ENCODE measurements around the gene MSI2. TPM values are rescaled to one million over a fixed set of nuclear protein-coding genes. Genes with fewer than 3 reads are reported as not detected.

MSI2 gene
- total RNA-seq, 2 experiments from 2014 or later = 87.6 to 96.0 TPM

DNA sequence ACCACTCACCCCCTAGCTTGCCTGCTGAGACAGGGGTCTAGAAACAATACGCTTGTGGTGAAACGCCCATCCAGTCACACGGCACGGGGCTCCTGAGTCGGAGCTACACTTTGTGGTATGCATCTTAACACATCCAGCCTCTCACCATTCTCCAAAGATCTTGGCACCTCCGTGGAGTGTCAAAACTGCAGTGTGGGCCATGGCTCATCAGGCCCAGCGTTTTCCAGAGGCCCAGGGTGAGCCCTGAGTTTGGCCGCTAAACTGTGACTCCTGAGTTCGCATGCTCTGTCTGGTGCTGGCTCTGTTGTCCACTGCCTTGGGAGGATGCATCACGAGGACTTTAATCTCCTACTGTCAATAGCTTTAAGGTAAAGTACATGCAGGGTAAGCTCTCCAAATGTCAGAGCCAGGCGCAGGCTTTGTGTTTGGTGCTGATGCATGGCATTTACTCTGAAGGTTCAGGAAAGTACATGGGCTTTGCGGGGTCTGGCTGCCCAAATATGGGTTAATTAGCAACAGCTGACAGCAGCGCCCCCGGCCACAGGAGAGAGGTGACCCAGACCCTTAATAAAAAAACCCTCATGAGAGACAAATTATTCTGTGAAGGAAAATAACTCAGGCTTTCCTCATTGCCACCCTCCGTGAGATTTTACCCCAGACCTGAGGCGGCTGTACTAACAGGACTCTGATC, 370.3 kb downstream of the MSI2 start:
- H3K9me3 Mint-ChIP-seq = no peaks in the 10 kb centered on the region
- H3K4me3 Mint-ChIP-seq = no peak overlapping the region
- no peak overlapping the region for H3K27ac Mint-ChIP-seq
- peaks cover 11% of the 10 kb centered on the region for H3K4me1 Mint-ChIP-seq
- peaks cover 13% of the 10 kb centered on the region for H3K36me3 Mint-ChIP-seq (ENCODE audit: low read depth)
- POLR2A ChIA-PET = no interaction called here
- CTCF ChIA-PET = interaction anchor here (1.3 to 2.6 kb wide), 3 partner anchors 9 to 383 kb away, joined by 4 to 7 read pairs (median 4); no protein-coding TSS in a partner anchor
- no peak for DNase-seq
- H3K27me3 Mint-ChIP-seq = no peaks in the 10 kb centered on the region

DNA sequence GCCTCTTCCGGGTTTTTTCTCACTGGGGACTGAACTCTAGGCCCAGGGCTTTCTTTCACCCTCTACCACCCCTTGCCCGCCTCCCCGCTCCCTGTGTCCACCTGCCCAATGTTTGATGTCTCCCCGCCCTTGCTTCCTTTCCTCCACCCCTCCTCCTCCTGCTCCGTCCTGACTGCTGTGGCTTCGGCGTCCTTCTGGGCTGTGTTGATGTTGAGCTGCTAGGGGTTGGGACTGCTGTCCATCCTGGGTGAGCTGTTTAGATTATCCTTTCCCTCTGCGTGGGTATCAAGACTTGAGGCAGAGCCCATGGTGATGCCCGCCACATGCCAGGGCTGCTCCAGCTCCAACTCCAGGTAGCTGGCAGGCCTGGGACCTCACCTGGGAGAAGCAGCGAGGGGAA, 371.3 kb downstream of the MSI2 start:
- no peak for DNase-seq
- Mint-ChIP-seq H3K4me3 (no peak overlapping the region), H3K27me3 (no peaks in the 10 kb centered on the region), H3K9me3 (no peaks in the 10 kb centered on the region), H3K36me3 (ENCODE audit: low read depth) (peaks cover 18% of the 10 kb centered on the region), H3K4me1 (peaks cover 11% of the 10 kb centered on the region), H3K27ac (no peak overlapping the region)
- CTCF ChIA-PET = interaction anchor here (1.2 to 1.6 kb wide), 2 partner anchors 9 to 384 kb away, joined by 3 to 4 read pairs; no protein-coding TSS in a partner anchor
- POLR2A ChIA-PET = no interaction called here

DNA sequence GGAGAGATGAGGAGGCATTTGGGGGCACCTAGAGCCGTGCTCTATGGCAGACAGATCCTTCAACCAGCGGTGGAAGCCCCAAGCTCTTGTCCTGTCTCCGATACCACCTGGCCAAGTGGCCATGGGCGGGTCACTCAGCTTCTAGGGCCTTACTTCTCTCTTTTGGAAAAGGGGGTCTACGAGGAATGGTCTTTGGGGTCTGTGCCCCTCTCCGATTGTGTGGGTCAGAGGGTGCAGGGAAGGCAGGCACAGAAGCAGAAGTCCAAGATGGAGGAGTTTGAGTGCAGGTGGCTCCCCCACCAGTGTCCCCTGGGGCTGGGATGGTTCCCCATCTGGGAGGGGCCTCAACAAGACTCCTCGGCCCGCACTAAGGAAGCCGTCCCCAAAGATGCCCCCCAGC, 372.1 kb downstream of the MSI2 start:
- CTCF ChIA-PET = interaction anchor here (0.6 to 1.2 kb wide), 3 partner anchors 9 to 991 kb away, joined by 3 read pairs; no protein-coding TSS in a partner anchor

DNA sequence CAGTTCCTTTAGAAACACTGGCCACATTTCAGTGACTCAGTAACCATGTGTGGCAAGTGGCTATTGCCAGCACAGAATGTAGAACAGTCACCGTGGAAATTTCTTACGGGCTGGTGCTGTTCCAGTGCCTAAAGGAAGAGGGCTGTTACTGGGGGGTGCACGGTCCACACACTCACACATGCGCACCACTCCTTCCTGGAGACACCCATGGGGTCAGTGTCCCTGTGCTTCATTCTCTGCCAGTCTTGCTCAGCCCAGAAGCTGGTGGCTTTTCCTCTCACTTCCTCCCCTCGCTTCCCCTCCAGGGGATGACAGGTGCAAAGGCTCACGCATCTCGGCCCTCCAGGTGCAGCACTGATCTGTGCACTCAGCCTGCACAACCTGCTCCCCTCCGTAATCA, 373.1 kb downstream of the MSI2 start:
- no peak overlapping the region for H3K27ac Mint-ChIP-seq
- H3K36me3 Mint-ChIP-seq (ENCODE audit: low read depth) = peaks cover 30% of the 10 kb centered on the region
- H3K4me1 Mint-ChIP-seq = peaks cover 2% of the 10 kb centered on the region
- DNase-seq = no peak
- CTCF ChIA-PET = interaction anchor here (0.9 kb wide), 1 partner anchor 14 kb away, joined by 4 read pairs; no protein-coding TSS in a partner anchor
- no peaks in the 10 kb centered on the region for H3K9me3 Mint-ChIP-seq
- POLR2A ChIA-PET = no interaction called here
- H3K4me3 Mint-ChIP-seq = no peak overlapping the region
- H3K27me3 Mint-ChIP-seq = no peaks in the 10 kb centered on the region

More for the DNA sequence above, 372.1 kb downstream of the MSI2 start:
- POLR2A ChIA-PET = no interaction called here
- H3K4me1 Mint-ChIP-seq = peaks cover 7% of the 10 kb centered on the region
- H3K36me3 Mint-ChIP-seq (ENCODE audit: low read depth) = peaks cover 22% of the 10 kb centered on the region
- H3K27ac Mint-ChIP-seq = no peak overlapping the region
- no peaks in the 10 kb centered on the region for H3K27me3 Mint-ChIP-seq
- no peak overlapping the region for H3K4me3 Mint-ChIP-seq
- no peak for DNase-seq
- no peaks in the 10 kb centered on the region for H3K9me3 Mint-ChIP-seq

DNA sequence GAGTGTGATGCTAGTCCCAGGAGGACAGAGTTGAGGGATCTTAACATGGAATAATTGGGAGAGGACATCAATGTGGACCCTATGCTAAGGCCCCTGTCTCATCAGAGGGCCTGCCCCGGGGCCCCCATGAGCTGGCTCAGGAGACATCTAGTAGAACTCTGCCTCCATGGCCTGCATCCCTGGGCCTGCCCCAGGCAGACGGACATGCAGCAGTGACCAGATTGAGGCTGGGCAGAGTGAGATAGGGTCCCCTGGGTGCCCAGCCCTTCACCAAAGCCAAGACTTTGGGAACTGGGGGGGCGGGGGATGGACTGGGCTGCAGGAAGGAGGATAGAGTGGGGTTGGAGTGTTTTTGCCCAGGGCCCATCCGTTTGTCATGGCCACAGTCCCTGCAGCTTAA, 373.6 kb downstream of the MSI2 start:
- Mint-ChIP-seq H3K4me1 (no peaks in the 10 kb centered on the region), H3K36me3 (ENCODE audit: low read depth) (peaks cover 32% of the 10 kb centered on the region), H3K9me3 (no peaks in the 10 kb centered on the region), H3K27ac (no peak overlapping the region), H3K4me3 (no peak overlapping the region), H3K27me3 (no peaks in the 10 kb centered on the region)
- POLR2A ChIA-PET = no interaction called here
- no peak for DNase-seq
- CTCF ChIA-PET = interaction anchor here (0.9 kb wide), 1 partner anchor 14 kb away, joined by 4 read pairs; no protein-coding TSS in a partner anchor

DNA sequence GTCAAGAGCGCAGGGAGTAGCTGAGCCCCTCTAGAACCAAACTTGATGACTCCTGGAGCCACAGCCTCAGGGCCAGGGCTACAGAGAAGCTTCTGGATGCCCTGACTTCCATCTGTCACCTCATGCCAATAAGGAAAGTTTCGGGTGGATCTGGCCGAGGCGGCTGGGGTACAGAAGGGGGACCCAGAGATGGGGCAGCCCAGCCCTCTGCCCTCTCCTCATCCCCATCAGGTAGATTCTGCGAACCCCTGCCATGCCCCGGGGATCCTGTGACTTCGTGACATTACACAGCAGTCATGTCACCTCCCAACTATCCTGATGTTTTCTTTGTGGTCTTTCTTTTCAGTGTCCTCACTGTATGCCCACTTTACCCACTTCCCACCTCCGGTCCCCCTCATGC, 374.4 kb downstream of the MSI2 start:
- Mint-ChIP-seq H3K4me1 (no peaks in the 10 kb centered on the region), H3K36me3 (ENCODE audit: low read depth) (peaks cover 32% of the 10 kb centered on the region), H3K27me3 (no peaks in the 10 kb centered on the region), H3K4me3 (no peak overlapping the region), H3K27ac (no peak overlapping the region), H3K9me3 (no peaks in the 10 kb centered on the region)
- POLR2A ChIA-PET = no interaction called here
- no peak for DNase-seq
- CTCF ChIA-PET = interaction anchor here (1.6 kb wide), 1 partner anchor 41 kb away, joined by 4 read pairs; no protein-coding TSS in a partner anchor

DNA sequence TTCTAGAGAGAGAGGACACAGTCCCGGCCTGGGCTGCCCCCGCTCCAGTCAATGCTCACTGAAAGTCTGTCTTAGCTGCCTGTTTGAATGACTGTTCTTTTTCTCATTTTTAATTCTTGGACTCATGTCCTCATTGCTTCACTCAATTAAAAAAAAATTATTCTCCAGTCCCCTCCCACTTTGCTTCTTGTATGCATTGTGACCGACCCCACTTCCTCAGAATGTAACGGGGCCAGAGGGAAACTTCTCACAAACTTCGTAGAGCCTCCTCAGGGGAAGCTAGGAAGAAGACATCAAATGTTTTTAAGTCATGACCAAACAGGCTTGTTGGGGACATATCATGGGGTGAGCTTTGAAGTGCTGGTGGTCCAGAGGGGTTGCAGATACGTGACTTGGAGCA, 375.5 kb downstream of the MSI2 start:
- DNase-seq = no peak
- Mint-ChIP-seq H3K27me3 (no peaks in the 10 kb centered on the region), H3K9me3 (no peaks in the 10 kb centered on the region), H3K36me3 (ENCODE audit: low read depth) (peaks cover 32% of the 10 kb centered on the region), H3K4me3 (no peak overlapping the region), H3K4me1 (no peaks in the 10 kb centered on the region), H3K27ac (no peak overlapping the region)
- POLR2A ChIA-PET = no interaction called here
- CTCF ChIA-PET = interaction anchor here (1.0 to 1.6 kb wide), 4 partner anchors 11 to 40 kb away, joined by 3 to 4 read pairs (median 4); no protein-coding TSS in a partner anchor

DNA sequence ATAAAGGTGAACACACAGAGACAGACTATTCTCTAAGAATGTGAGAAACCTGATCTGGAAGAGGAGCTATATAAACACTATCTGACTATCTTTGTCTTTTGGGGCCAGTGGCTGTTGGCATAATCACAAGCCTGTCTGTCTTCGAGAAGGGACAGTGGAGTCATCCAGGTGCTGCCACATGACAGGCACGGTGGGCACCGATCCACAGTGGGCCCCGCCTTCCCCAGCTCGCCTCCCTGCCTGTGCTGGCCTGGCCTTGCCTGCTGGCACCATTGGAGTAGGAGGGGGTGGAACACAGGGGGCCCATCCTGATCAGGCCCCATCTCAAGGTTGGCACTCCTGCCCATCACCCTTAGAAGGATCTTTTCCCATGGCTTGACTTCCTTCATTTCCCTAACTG, 376.0 kb downstream of the MSI2 start:
- Mint-ChIP-seq H3K9me3 (no peaks in the 10 kb centered on the region), H3K4me3 (no peak overlapping the region), H3K27ac (no peak overlapping the region), H3K36me3 (ENCODE audit: low read depth) (peaks cover 32% of the 10 kb centered on the region), H3K27me3 (no peaks in the 10 kb centered on the region), H3K4me1 (no peaks in the 10 kb centered on the region)
- no peak for DNase-seq
- ChIA-PET CTCF (interaction anchor here (1.0 to 1.2 kb wide), 3 partner anchors 10 to 28 kb away, joined by 3 to 4 read pairs (median 3); no protein-coding TSS in a partner anchor), POLR2A (no interaction called here)

DNA sequence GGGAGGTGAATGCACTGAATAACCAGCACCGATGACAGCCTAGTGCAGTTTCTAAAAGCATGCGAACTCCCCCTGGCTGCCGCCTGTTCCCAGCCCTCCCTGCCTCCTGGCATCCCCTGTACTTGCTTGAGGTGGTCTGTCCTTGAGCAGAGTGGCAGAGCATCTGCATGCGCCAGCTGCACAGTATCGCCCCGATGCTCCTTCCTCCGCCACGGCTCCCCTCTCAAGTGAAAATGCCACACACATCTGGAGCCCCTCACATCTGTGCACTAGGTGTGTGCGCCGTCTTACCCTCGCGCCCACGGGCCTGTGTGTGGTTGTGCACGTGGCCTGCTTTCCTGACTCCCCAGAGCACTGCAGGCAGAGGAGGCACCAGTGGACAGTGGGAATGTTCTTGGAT, 376.9 kb downstream of the MSI2 start:
- POLR2A ChIA-PET = no interaction called here
- Mint-ChIP-seq H3K36me3 (ENCODE audit: low read depth) (peaks cover 29% of the 10 kb centered on the region), H3K9me3 (no peaks in the 10 kb centered on the region), H3K27ac (no peak overlapping the region), H3K27me3 (no peaks in the 10 kb centered on the region), H3K4me1 (no peaks in the 10 kb centered on the region), H3K4me3 (no peak overlapping the region)
- CTCF ChIA-PET = no interaction called here
- no peak for DNase-seq

DNA sequence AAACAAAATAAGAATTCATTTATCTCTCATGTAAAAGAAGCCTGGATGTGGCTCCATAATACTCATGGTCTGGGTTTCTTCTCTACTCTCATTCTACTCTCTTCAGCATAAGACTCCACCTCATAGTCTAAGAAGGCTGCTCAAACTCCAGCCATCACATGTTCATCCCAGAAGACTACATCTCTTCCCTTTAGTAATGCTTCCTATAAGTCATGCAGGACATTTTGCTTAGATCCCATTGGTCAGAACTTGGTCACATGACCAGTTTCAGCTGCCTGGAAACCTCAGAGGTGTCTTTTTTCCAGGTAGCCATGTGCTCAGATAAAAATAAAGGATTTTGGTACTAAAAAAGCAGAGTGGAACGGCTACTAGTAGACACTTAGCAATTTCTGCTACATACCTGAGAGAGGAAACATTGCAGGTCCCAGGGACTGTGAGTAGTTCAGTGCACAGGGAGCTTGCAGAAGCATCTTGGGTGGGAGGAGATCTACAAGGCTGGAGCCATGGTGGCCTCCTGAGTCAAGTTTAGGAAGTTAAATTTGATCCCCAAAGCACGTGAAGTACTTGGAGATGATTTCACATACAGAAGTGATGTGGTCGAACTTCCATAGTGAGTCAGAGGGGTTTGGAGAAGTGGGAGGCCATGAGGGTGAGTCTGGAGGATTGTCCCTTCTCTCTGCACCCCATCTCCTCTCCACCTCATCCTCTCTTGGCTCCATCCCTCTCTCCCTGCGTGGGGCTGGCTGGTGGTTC, 378.6 kb downstream of the MSI2 start:
- H3K9me3 Mint-ChIP-seq = no peaks in the 10 kb centered on the region
- no peak overlapping the region for H3K27ac Mint-ChIP-seq
- H3K4me1 Mint-ChIP-seq = no peaks in the 10 kb centered on the region
- peaks cover 24% of the 10 kb centered on the region for H3K36me3 Mint-ChIP-seq (ENCODE audit: low read depth)
- H3K27me3 Mint-ChIP-seq = no peaks in the 10 kb centered on the region
- no peak for DNase-seq
- ChIA-PET CTCF (interaction anchor here (0.8 kb wide), 1 partner anchor 28 kb away, joined by 3 read pairs; no protein-coding TSS in a partner anchor), POLR2A (no interaction called here)
- no peak overlapping the region for H3K4me3 Mint-ChIP-seq

DNA sequence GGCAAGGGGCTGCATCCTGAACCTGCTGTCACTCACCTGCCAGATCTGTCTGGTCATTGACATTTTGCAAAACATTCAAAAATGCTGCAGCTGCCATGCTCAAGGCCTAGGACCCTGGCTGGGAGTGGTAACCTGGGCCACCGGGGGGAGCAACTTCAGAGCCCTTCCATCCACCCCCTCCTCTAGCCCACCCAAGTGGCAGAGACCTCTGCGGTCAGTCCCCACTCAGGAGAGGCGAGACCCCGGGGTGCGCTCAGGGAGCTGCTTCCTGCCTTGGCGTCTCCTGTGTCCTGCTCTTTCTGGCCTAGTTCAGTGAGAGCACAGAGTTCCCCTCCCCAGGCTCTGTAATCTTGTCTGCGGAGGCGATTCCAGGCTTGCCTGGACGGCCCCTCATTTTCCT, 380.0 kb downstream of the MSI2 start:
- H3K27me3 Mint-ChIP-seq = no peaks in the 10 kb centered on the region
- ChIA-PET CTCF (interaction anchor here (1.4 to 2.1 kb wide), 2 partner anchors 10 kb away, joined by 4 to 7 read pairs; no protein-coding TSS in a partner anchor), POLR2A (no interaction called here)
- H3K36me3 Mint-ChIP-seq (ENCODE audit: low read depth) = peaks cover 20% of the 10 kb centered on the region
- no peak overlapping the region for H3K27ac Mint-ChIP-seq
- no peak for DNase-seq
- no peaks in the 10 kb centered on the region for H3K4me1 Mint-ChIP-seq
- no peak overlapping the region for H3K4me3 Mint-ChIP-seq
- no peaks in the 10 kb centered on the region for H3K9me3 Mint-ChIP-seq

DNA sequence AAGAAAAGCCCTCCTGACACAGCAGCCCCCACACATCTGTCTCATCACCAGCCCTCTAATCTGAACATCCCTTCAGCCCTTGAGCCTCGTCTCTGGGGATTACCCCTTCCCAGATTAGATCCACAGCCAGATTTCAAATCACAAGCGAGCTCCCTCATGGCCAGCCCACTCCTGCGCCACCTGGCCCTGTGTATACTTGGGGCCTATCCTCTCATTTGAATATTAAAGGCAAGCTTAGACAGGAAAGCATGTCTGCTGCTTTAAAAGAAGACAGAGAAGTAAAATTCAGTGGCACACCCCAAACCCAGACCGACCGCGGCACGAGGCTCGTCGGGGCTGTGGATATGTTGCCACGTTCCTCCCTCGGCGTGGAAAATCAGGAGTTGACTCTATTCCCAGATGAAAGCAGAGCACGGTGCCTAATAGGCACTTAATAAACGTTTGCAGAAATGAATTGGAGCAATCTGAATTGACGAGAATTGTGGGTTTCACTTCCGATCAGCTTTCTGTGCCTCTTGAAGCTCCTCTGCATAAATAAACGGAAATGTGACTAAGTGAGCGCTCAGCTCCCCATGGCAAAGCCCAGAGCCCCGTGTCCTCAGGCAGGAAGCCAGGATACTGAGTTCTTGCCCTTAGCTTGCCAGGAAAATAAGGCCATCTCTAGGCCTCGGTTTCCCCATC, 380.8 kb downstream of the MSI2 start:
- no peaks in the 10 kb centered on the region for H3K27me3 Mint-ChIP-seq
- no peaks in the 10 kb centered on the region for H3K4me1 Mint-ChIP-seq
- CTCF ChIA-PET = interaction anchor here (1.4 to 2.1 kb wide), 2 partner anchors 9 to 11 kb away, joined by 4 to 7 read pairs; no protein-coding TSS in a partner anchor
- no peak overlapping the region for H3K4me3 Mint-ChIP-seq
- H3K36me3 Mint-ChIP-seq (ENCODE audit: low read depth) = peaks cover 17% of the 10 kb centered on the region
- POLR2A ChIA-PET = no interaction called here
- no peaks in the 10 kb centered on the region for H3K9me3 Mint-ChIP-seq
- DNase-seq = no peak
- peak overlapping the region; percentile 48 for H3K27ac Mint-ChIP-seq

DNA sequence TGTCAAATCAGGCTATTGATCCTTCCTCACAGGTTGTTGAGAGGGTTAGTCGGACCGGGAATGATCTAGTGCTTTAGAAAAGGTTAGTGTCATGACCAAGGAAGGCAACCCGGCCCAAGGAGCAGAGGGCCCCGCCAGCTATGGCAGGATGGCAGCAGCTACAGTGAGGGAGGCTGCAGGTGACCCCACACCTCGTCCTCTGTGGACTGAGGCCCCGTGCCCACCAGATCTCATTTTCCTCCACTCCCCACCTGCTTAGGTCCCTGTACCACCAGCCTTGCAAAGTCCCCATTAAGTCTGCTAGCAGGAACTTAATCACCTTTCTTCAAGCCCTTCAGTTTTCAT, 381.3 kb downstream of the MSI2 start:
- no peak overlapping the region for H3K4me3 Mint-ChIP-seq
- H3K4me1 Mint-ChIP-seq = no peaks in the 10 kb centered on the region
- H3K27me3 Mint-ChIP-seq = no peaks in the 10 kb centered on the region
- DNase-seq = no peak
- ChIA-PET POLR2A (no interaction called here), CTCF (interaction anchor here (2.1 kb wide), 1 partner anchor 8 kb away, joined by 7 read pairs; no protein-coding TSS in a partner anchor)
- no peak overlapping the region for H3K27ac Mint-ChIP-seq
- no peaks in the 10 kb centered on the region for H3K9me3 Mint-ChIP-seq
- peaks cover 16% of the 10 kb centered on the region for H3K36me3 Mint-ChIP-seq (ENCODE audit: low read depth)
